ENCODE measurements around the gene SLC25A25.

SLC25A25 gene

GRCh38 chr9:128138001-128138400 lies 70.0 kb downstream of the SLC25A25 start:
- H3K4me3 ChIP-seq (ENCODE audit: low read depth, low read length): no peak overlapping the region
- no peak for TF ChIP-seq CTCF (IDR thresholded peaks at IDR 0.05; ENCODE audit: control insufficient read depth, extremely low read depth, insufficient read depth)

DNA sequence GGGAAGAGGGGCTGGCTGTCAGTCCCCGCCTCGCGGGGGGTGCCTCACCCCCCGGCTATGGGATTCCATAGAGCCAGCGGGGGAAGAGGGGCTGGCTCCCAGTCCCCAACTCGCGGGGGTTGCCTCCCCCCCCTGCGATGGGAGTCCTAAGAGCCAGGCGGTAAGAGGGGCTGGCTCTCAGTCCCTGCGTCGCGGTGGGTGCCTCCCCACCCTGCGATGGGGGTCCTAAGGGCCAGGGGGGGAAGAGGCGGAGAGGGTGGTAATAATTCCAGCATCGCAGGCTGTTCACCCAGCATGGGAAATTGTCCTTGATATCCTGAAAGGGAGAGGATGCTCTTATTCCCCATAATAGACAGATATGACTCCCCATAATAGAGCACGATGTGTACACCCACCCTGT lies 71.6 kb downstream of the SLC25A25 start:
- no peak for DNase-seq (ENCODE audit: low read depth)

More at GRCh38 chr9:128138001-128138400, 70.0 kb downstream of the SLC25A25 start:
- no peak for DNase-seq (ENCODE audit: low read depth)

GRCh38 chr9:128141604-128142003 lies 73.6 kb downstream of the SLC25A25 start:
- DNase-seq (ENCODE audit: low read depth): no peak
- TF ChIP-seq CTCF (IDR thresholded peaks at IDR 0.05; ENCODE audit: control insufficient read depth, extremely low read depth, insufficient read depth): no peak
- no peak overlapping the region for H3K4me3 ChIP-seq (ENCODE audit: low read depth, low read length)

More for the DNA sequence above, 71.6 kb downstream of the SLC25A25 start:
- no peak for TF ChIP-seq CTCF (IDR thresholded peaks at IDR 0.05; ENCODE audit: control insufficient read depth, extremely low read depth, insufficient read depth)
- no peak overlapping the region for H3K4me3 ChIP-seq (ENCODE audit: low read depth, low read length)

DNA sequence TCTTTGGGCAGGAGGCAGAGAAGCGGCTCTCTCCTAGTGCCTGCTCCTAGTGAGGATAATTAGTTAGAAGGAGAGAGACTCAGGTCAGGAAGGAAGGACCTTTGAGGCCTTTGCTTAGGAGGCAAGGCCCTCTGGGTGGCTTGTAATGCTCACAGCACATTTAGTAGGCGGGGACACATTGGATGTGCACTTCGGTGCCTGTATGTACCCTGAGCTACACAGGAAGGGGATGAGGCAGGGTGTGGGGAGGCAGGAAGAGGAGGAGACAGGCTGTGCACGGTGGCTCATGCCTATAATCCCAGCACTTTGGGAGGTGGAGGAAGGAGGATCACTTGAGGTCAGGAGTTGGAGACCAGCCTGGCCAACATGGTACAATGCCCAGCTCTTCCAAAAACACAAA lies 74.0 kb downstream of the SLC25A25 start:
- no peak for TF ChIP-seq CTCF (IDR thresholded peaks at IDR 0.05; ENCODE audit: control insufficient read depth, extremely low read depth, insufficient read depth)
- no peak for DNase-seq (ENCODE audit: low read depth)
- no peak overlapping the region for H3K4me3 ChIP-seq (ENCODE audit: low read depth, low read length)

DNA sequence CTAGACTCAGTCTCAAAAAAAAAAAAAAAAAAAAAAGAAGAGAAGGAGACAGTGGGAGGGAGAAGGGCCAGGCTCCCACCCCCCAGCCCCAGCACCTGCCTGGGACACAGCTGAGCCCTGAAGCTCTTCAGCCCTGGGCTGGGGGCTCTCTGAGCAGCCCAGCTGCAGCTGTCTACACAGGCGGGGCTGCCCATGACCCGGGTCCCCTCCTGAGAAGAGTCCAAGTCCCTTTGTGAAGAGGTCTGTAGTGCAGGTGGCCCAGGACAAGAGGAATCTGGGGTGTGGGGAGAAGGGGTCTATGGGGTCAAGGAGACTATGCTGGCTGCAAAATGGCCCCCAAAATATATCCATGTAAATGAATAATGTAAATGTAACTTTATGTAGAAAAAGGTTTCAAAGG lies 74.6 kb downstream of the SLC25A25 start:
- DNase-seq (ENCODE audit: low read depth): no peak
- H3K4me3 ChIP-seq (ENCODE audit: low read depth, low read length): no peak overlapping the region
- no peak for TF ChIP-seq CTCF (IDR thresholded peaks at IDR 0.05; ENCODE audit: control insufficient read depth, extremely low read depth, insufficient read depth)

GRCh38 chr9:128143525-128144238 lies 75.7 kb downstream of the SLC25A25 start:
- no peak for TF ChIP-seq CTCF (IDR thresholded peaks at IDR 0.05; ENCODE audit: control insufficient read depth, extremely low read depth, insufficient read depth)
- no peak for DNase-seq (ENCODE audit: low read depth)
- no peak overlapping the region for H3K4me3 ChIP-seq (ENCODE audit: low read depth, low read length)
